GM21825 (cell line): ENCODE results near the gene KRT20.

Source experiments
- ATAC-seq: cut with Tn5 transposase; IDR thresholded peaks from one replicate; pipeline ENCODE4 v1.9.1; 2021; ENCODE audit warnings: mild to moderate bottlenecking, moderate library complexity; ENCODE audit not compliant: unreplicated experiment

KRT20 gene

GRCh38 chr17:40854175-40854814 is 30.7 kb downstream of the KRT20 start:
- no peak for ATAC-seq

- no peak for ATAC-seq
Measured at GRCh38 chr17:40852364-40852763, 32.7 kb downstream of the KRT20 start.

- ATAC-seq: no peak
Measured at GRCh38 chr17:40850293-40850972, 34.6 kb downstream of the KRT20 start.

- no peak for ATAC-seq
Measured at GRCh38 chr17:40849723-40850122, 35.3 kb downstream of the KRT20 start.

GRCh38 chr17:40848583-40849235 is 36.3 kb downstream of the KRT20 start:
- no peak for ATAC-seq

GRCh38 chr17:40846515-40847144 is 38.4 kb downstream of the KRT20 start:
- ATAC-seq: no peak

GRCh38 chr17:40844671-40845107 is 40.4 kb downstream of the KRT20 start:
- ATAC-seq: no peak

- no peak for ATAC-seq
Measured at GRCh38 chr17:40843242-40843641, 41.8 kb downstream of the KRT20 start.

GRCh38 chr17:40841246-40841645 is 43.8 kb downstream of the KRT20 start:
- ATAC-seq: no peak

GRCh38 chr17:40839194-40839593 is 45.8 kb downstream of the KRT20 start:
- ATAC-seq: no peak

- ATAC-seq: no peak
Measured at GRCh38 chr17:40836020-40836419, 49.0 kb downstream of the KRT20 start.

- no peak for ATAC-seq
Measured at GRCh38 chr17:40833882-40834281, 51.2 kb downstream of the KRT20 start.

- no peak for ATAC-seq
Measured at GRCh38 chr17:40832840-40833239, 52.2 kb downstream of the KRT20 start.

- ATAC-seq: no peak
Measured at GRCh38 chr17:40830085-40830776, 54.8 kb downstream of the KRT20 start.

- ATAC-seq: no peak
Measured at GRCh38 chr17:40828454-40829044, 56.5 kb downstream of the KRT20 start.

- ATAC-seq: no peak
Measured at GRCh38 chr17:40827746-40828453, 57.1 kb downstream of the KRT20 start.
